HEK293T (cell line): ENCODE data around the gene CYP2J2.

Experiments used
- CTCF ChIA-PET: fragments of 350-600 bp; formaldehyde crosslinking; extraction: SDS; loops from one replicate; lab custom pipeline; 2021; ENCODE audit warnings: antibody characterized with exemption, inconsistent platforms; lab: Yijun Ruan, JAX
- POLR2A ChIA-PET: fragments of 350-600 bp; formaldehyde crosslinking; extraction: SDS; loops from one replicate; lab custom pipeline; 2020; ENCODE audit warnings: antibody characterized with exemption, inconsistent platforms; lab: Yijun Ruan, JAX
- DNase-seq: peaks from one replicate; pipeline ENCODE4 v3.0.0; 2012; ENCODE audit warnings: mixed read lengths; ENCODE audit errors: extremely low spot score
- ARNT ChIP-seq: fragments of 450-650 bp; IDR thresholded peaks from 2 replicates; pipeline ENCODE4 v1.6.1; 2017; ENCODE audit warnings: mild to moderate bottlenecking
- CTBP1 ChIP-seq: fragments of 450-650 bp; IDR thresholded peaks from 2 replicates; pipeline ENCODE4 v1.6.1; 2016; ENCODE audit warnings: borderline replicate concordance
- ELF4 ChIP-seq: fragments of 450-650 bp; IDR thresholded peaks from 2 replicates; pipeline ENCODE4 v1.6.1; 2017; ENCODE audit warnings: antibody characterized with exemption
- FOXA1 ChIP-seq: fragments of 450-650 bp; IDR thresholded peaks from 2 replicates; pipeline ENCODE4 v1.6.1; 2016; ENCODE audit warnings: mild to moderate bottlenecking
- FOXK2 ChIP-seq: fragments of 450-650 bp; IDR thresholded peaks from 2 replicates; pipeline ENCODE4 v1.6.1; 2016; ENCODE audit warnings: mild to moderate bottlenecking
- FOXM1 ChIP-seq: fragments of 450-650 bp; IDR thresholded peaks from 2 replicates; pipeline ENCODE4 v1.6.1; 2017; ENCODE audit warnings: mild to moderate bottlenecking, borderline replicate concordance
- HDGF ChIP-seq: fragments of 450-650 bp; IDR thresholded peaks from 2 replicates; pipeline ENCODE4 v1.6.1; 2017; ENCODE audit warnings: antibody characterized with exemption, borderline replicate concordance
- L3MBTL2 ChIP-seq: fragments of 450-650 bp; conservative IDR thresholded peaks from 2 replicates; pipeline ENCODE4 v1.6.1; 2016; ENCODE audit warnings: mild to moderate bottlenecking
- LEF1 ChIP-seq: fragments of 450-650 bp; IDR thresholded peaks from 2 replicates; pipeline ENCODE4 v1.6.1; 2017; ENCODE audit warnings: mild to moderate bottlenecking, borderline replicate concordance
- NFRKB ChIP-seq: fragments of 450-650 bp; IDR thresholded peaks from 2 replicates; pipeline ENCODE4 v1.6.1; 2016; ENCODE audit warnings: mild to moderate bottlenecking, moderate library complexity
- SUZ12 ChIP-seq: fragments of 450-650 bp; IDR thresholded peaks from 2 replicates; pipeline ENCODE4 v1.6.1; 2016; ENCODE audit warnings: mild to moderate bottlenecking
- TARDBP ChIP-seq: fragments of 450-650 bp; IDR thresholded peaks from 2 replicates; pipeline ENCODE4 v1.6.1; 2016
- ZNF384 ChIP-seq: fragments of 450-650 bp; IDR thresholded peaks from 2 replicates; pipeline ENCODE4 v1.6.1; 2016
- TF ChIP-seq, protein P1 (sequence below): fragments of 450-650 bp; IDR thresholded peaks from 2 replicates; pipeline ENCODE4 v1.6.1; 2016

CYP2J2 gene

DNA sequence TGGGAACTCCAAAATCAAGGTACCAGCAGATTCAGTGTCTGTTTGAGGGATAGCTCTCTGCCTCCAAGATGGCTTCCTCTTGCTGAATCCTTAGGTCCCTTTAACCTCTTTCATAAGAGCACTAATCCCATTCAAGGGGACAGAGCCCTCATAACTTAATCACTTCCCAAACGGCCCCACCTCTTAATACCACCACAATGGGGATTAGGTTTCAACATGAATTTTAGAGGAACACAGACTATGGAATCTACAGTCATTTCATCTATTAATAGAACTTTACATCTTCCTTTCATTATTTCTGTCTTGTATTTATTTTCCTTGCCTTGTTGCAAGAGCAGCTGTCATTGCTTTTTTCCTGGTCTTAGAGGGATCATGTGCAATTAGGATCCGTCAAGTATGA is 81.5 kb downstream of the CYP2J2 start:
- TF ChIP-seq TARDBP (no peak), CTBP1 (no peak), LEF1 (no peak), NFRKB (no peak), ARNT (no peak), FOXA1 (no peak), FOXM1 (no peak), ZNF384 (no peak), FOXK2 (no peak), HDGF (no peak), L3MBTL2 (no peak), SUZ12 (no peak), ELF4 (no peak)
- TF ChIP-seq, protein P1, sequence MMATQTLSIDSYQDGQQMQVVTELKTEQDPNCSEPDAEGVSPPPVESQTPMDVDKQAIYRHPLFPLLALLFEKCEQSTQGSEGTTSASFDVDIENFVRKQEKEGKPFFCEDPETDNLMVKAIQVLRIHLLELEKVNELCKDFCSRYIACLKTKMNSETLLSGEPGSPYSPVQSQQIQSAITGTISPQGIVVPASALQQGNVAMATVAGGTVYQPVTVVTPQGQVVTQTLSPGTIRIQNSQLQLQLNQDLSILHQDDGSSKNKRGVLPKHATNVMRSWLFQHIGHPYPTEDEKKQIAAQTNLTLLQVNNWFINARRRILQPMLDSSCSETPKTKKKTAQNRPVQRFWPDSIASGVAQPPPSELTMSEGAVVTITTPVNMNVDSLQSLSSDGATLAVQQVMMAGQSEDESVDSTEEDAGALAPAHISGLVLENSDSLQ: no peak
- ChIA-PET POLR2A (no interaction called here), CTCF (no interaction called here)
- no peak for DNase-seq
